Hepatocyte (in vitro differentiated cells): ENCODE results near the gene NOL8.

Experiments used
- CTCF ChIP-seq: fragments of 200-600 bp; sonication (generic); IDR thresholded peaks from 2 replicates; pipeline ENCODE4 v1.5.1; 2016; ENCODE audit warnings: antibody characterized with exemption, mild to moderate bottlenecking; ENCODE audit not compliant: poor library complexity
- EZH2 ChIP-seq: fragments of 200-600 bp; sonication (generic); IDR thresholded peaks from 2 replicates; pipeline ENCODE4 v1.6.1; 2016; ENCODE audit warnings: antibody characterized with exemption, mild to moderate bottlenecking, borderline replicate concordance

- TF ChIP-seq CTCF, result no peak
- no peak for TF ChIP-seq EZH2
These were observed 896 bp upstream of the NOL8 start for GRCh38 chr9:92325991-92326500.
